A673 (cell line): ENCODE data around the gene TENM3.

ENCODE experiments used
- CTCF ChIP-seq: fragments of 300-800, 200-600 bp; sonication (generic); conservative IDR thresholded peaks from 2 replicates; pipeline ENCODE4 v1.5.1; 2017; ENCODE audit warnings: low read depth, mild to moderate bottlenecking, antibody characterized with exemption, low read length, moderate library complexity, mixed read lengths
- EZH2 ChIP-seq: fragments of 200-600 bp; sonication (generic); IDR thresholded peaks from 2 replicates; pipeline ENCODE4 v1.6.1; 2017; ENCODE audit warnings: borderline replicate concordance, low read depth, mild to moderate bottlenecking, mixed read lengths, antibody characterized with exemption, low read length; ENCODE audit not compliant: poor library complexity, severe bottlenecking

GRCh38 chr4:182385897-182386296 is 142.7 kb downstream of the TENM3 start:
- TF ChIP-seq EZH2 (no peak), CTCF (no peak)
